Sigmoid colon (tissue), 7 donors: ENCODE results near the gene CNTN1. TPM values are rescaled to one million over a fixed set of nuclear protein-coding genes. Genes with fewer than 3 reads are reported as not detected.

Experiments used
- DNase-seq: peaks from one replicate; pipeline ENCODE4 v3.0.0-alpha.2; 2019
- H3K27ac ChIP-seq, 4 donors: fragments of 200-600 bp; sonication (generic); one replicate each; pipeline ENCODE4 v1.5.1; 2016 to 2019; ENCODE audit warnings: mild to moderate bottlenecking in 1 of 4
- H3K27me3 ChIP-seq, 3 donors: fragments of 200-600 bp; sonication (generic); one replicate each; pipeline ENCODE4 v1.5.1; 2019; ENCODE audit warnings: mild to moderate bottlenecking in 1 of 3
- H3K36me3 ChIP-seq, 4 donors: fragments of 200-600 bp; sonication (generic); one replicate each; pipeline ENCODE4 v1.5.1; 2016 to 2019
- H3K4me1 ChIP-seq, 4 donors: fragments of 200-600 bp; sonication (generic); one replicate each; pipeline ENCODE4 v1.5.1; 2017 to 2019
- H3K4me3 ChIP-seq, 4 donors: fragments of 200-600 bp; sonication (generic); one replicate each; pipeline ENCODE4 v1.5.1; 2017 to 2019; ENCODE audit warnings: mild to moderate bottlenecking in 2 of 4, moderate library complexity in 1 of 4
- H3K9me3 ChIP-seq, 4 donors: fragments of 200-600 bp in 3 of 4; sonication (generic) in 3 of 4; one replicate each; pipeline versions ENCODE4 v1.5.1 to v1.6.1; 2013 to 2019
- CTCF ChIP-seq, 4 experiments: fragments of 450-650 bp in 3 of 4; fragments of 200-600 bp in 1 of 4; IDR thresholded peaks; one replicate each; pipeline ENCODE4 v1.5.1; 2016 to 2019; ENCODE audit warnings: antibody characterized with exemption in 4 of 4, mild to moderate bottlenecking in 3 of 4, moderate library complexity in 2 of 4
- EP300 ChIP-seq, 4 donors: sonication (generic); formaldehyde crosslinking; IDR thresholded peaks; one replicate each; pipeline ENCODE4 v1.6.1; 2017; ENCODE audit warnings: antibody characterized with exemption in 4 of 4
- POLR2A ChIP-seq, 2 donors: fragments of 450-650 bp; IDR thresholded peaks; one replicate each; pipeline ENCODE4 v1.6.1; 2016; ENCODE audit warnings: antibody characterized with exemption in 2 of 2, mild to moderate bottlenecking in 2 of 2, moderate library complexity in 2 of 2
- POLR2AphosphoS5 ChIP-seq, 4 donors: sonication (generic); formaldehyde crosslinking; IDR thresholded peaks; one replicate each; pipeline ENCODE4 v1.6.1; 2017; ENCODE audit warnings: antibody characterized with exemption in 4 of 4
- WGBS, 2 donors: extraction: QIAGEN DNeasy Blood & Tissue Kit; methylation state at CpG; one replicate each; pipeline ENCODE4 v1.1.7; 2013; 5-methylcytosine and 5-hydroxymethylcytosine counted together
- intact Hi-C: fragments of 100-400 bp; cut with DNase I; formaldehyde crosslinking; loops from one replicate; pipeline ENCODE4 v1.15.1; 2023
- polyA plus RNA-seq, 3 donors: library from polyadenylated mRNA; stranded (reverse); fragments of 200-250 nt; gene quantifications; one replicate each; pipeline ENCODE4 v1.2.3, GENCODE V29; 2013
- total RNA-seq, 4 donors: library from RNA; depleted of rRNA; stranded (reverse); fragments of >200 nt; gene quantifications; one replicate each; pipeline ENCODE4 v1.1.0, GENCODE V29; 2016
- donor health status: healthy with polysubstance abuse.
- donor health status: Bipolar disorder and iron deficiency.
- donor health status: healthy.

The CNTN1 gene
- total and polyA plus RNA-seq, 7 donors: 0.46 to 23.2 (median 5.9) TPM

- intact Hi-C loops: no loop called here
- H3K27ac ChIP-seq: no peak overlapping the region
- no peaks in the 10 kb centered on the region for H3K27me3 ChIP-seq
- 67 to 82% methylated on average over 4 of the region's 4 CpGs for WGBS, 2 donors
- DNase-seq: no peak
- TF ChIP-seq POLR2AphosphoS5 (IDR thresholded peaks at IDR 0.05) (no peak), CTCF (IDR thresholded peaks at IDR 0.05) (no peak), EP300 (IDR thresholded peaks at IDR 0.05) (no peak)
- no peaks in the 10 kb centered on the region for H3K36me3 ChIP-seq
- H3K9me3 ChIP-seq: no peaks in the 10 kb centered on the region
- H3K4me1 ChIP-seq: peaks cover 0 to 48% (median 26%) of the 10 kb centered on the region in 4 donors
- no peak overlapping the region for H3K4me3 ChIP-seq
These were observed 299.9 kb downstream of the CNTN1 start for GRCh38 chr12:40992158-40992557.

GRCh38 chr12:40992674-40993073 is 300.4 kb downstream of the CNTN1 start:
- 30 to 74% methylated on average over 1 of the region's 1 CpG for WGBS, 2 donors
- Histone ChIP-seq H3K9me3 (no peaks in the 10 kb centered on the region), H3K36me3 (no peaks in the 10 kb centered on the region), H3K27ac (no peak overlapping the region), H3K4me3 (no peak overlapping the region), H3K4me1 (peaks cover 0 to 43% (median 25%) of the 10 kb centered on the region in 4 donors), H3K27me3 (no peaks in the 10 kb centered on the region)
- TF ChIP-seq CTCF (IDR thresholded peaks at IDR 0.05) (no peak), POLR2AphosphoS5 (IDR thresholded peaks at IDR 0.05) (no peak), POLR2A (IDR thresholded peaks at IDR 0.05) (no peak), EP300 (IDR thresholded peaks at IDR 0.05) (no peak)
- no peak for DNase-seq
- intact Hi-C loops: no loop called here

GRCh38 chr12:40993158-40993557 is 300.9 kb downstream of the CNTN1 start:
- H3K27me3 ChIP-seq: no peaks in the 10 kb centered on the region
- WGBS, 2 donors: 87 to 88% methylated on average over 3 of the region's 3 CpGs
- H3K9me3 ChIP-seq: no peaks in the 10 kb centered on the region
- intact Hi-C loops: no loop called here
- no peak overlapping the region for H3K4me3 ChIP-seq
- peaks cover 0 to 38% (median 21%) of the 10 kb centered on the region in 4 donors for H3K4me1 ChIP-seq
- DNase-seq: no peak
- no peak for TF ChIP-seq CTCF (IDR thresholded peaks at IDR 0.05)
- TF ChIP-seq POLR2AphosphoS5 (IDR thresholded peaks at IDR 0.05): no peak
- no peak for TF ChIP-seq EP300 (IDR thresholded peaks at IDR 0.05)
- no peak for TF ChIP-seq POLR2A (IDR thresholded peaks at IDR 0.05)
- no peaks in the 10 kb centered on the region for H3K36me3 ChIP-seq
- H3K27ac ChIP-seq: no peak overlapping the region

- DNase-seq: no peak
- WGBS, 2 donors: 60 to 81% methylated on average over 4 of the region's 4 CpGs
- no peak for TF ChIP-seq CTCF (IDR thresholded peaks at IDR 0.05)
- no peak for TF ChIP-seq POLR2AphosphoS5 (IDR thresholded peaks at IDR 0.05)
- TF ChIP-seq POLR2A (IDR thresholded peaks at IDR 0.05): no peak
- TF ChIP-seq EP300 (IDR thresholded peaks at IDR 0.05): no peak
These were observed 303.9 kb downstream of the CNTN1 start for GRCh38 chr12:40996091-40996490.

GRCh38 chr12:40999210-40999609 is 307.0 kb downstream of the CNTN1 start:
- Histone ChIP-seq H3K4me3 (no peak overlapping the region), H3K36me3 (no peaks in the 10 kb centered on the region), H3K27ac (no peak overlapping the region), H3K27me3 (no peaks in the 10 kb centered on the region), H3K4me1 (peaks cover 0 to 18% (median 4%) of the 10 kb centered on the region in 4 donors), H3K9me3 (no peaks in the 10 kb centered on the region)
- 78 to 80% methylated on average over 1 of the region's 1 CpG for WGBS, 2 donors
- intact Hi-C loops: no loop called here
- no peak for DNase-seq
- TF ChIP-seq EP300 (IDR thresholded peaks at IDR 0.05) (no peak), CTCF (IDR thresholded peaks at IDR 0.05) (no peak), POLR2AphosphoS5 (IDR thresholded peaks at IDR 0.05) (no peak), POLR2A (IDR thresholded peaks at IDR 0.05) (no peak)

More at GRCh38 chr12:40996091-40996490, 303.9 kb downstream of the CNTN1 start:
- H3K4me1 ChIP-seq: peaks cover 0 to 18% (median 4%) of the 10 kb centered on the region in 4 donors
- no peaks in the 10 kb centered on the region for H3K9me3 ChIP-seq
- no peaks in the 10 kb centered on the region for H3K27me3 ChIP-seq
- intact Hi-C loops: no loop called here
- no peak overlapping the region for H3K27ac ChIP-seq
- no peak overlapping the region for H3K4me3 ChIP-seq
- no peaks in the 10 kb centered on the region for H3K36me3 ChIP-seq
